Measurements from ENCODE around the gene AHCY.
"Not testable (repeated sequence)": the region's sequence is repeated elsewhere in the genome, so short reads cannot be mapped to it uniquely, and the experiment has no call there.

AHCY gene

DNA sequence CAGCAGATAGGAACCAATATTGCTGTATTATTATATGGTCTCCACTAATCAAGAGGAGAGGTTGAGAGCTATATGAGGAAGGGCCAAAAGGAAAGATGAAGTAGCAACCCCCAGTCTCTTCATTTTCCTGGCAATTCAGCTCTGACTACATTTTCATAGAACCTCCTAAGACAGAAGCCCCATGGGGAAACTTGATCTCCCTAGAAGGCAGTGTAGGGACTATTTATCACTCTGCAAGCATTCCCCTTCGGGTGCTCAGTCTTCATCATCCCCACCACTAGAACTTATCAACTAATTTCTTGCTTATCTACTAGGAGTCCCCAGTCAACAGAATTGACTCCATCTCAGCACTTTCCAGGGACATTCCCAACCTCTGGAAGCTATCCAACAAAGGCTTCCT, 34.4 kb upstream of the AHCY start:
- Histone ChIP-seq H3K27me3 (ENCODE audit: low read depth, low read length) (no peaks in the 10 kb centered on the region), H3K27ac (ENCODE audit: low read length) (no peak overlapping the region), H3K36me3 (ENCODE audit: control insufficient read depth in 1 of 2, insufficient read depth in 2 of 2, low read length in 2 of 2) (no peaks in the 10 kb centered on the region), H3K4me1 (ENCODE audit: control insufficient read depth in 1 of 2, insufficient read depth in 2 of 2, low read length in 2 of 2) (no peaks in the 10 kb centered on the region), H3K4me3 (ENCODE audit: low read depth in 1 of 2, low read length in 2 of 2) (no peak overlapping the region), H3K9me3 (ENCODE audit: control insufficient read depth in 1 of 2, low read length in 2 of 2) (no peaks in the 10 kb centered on the region)

DNA sequence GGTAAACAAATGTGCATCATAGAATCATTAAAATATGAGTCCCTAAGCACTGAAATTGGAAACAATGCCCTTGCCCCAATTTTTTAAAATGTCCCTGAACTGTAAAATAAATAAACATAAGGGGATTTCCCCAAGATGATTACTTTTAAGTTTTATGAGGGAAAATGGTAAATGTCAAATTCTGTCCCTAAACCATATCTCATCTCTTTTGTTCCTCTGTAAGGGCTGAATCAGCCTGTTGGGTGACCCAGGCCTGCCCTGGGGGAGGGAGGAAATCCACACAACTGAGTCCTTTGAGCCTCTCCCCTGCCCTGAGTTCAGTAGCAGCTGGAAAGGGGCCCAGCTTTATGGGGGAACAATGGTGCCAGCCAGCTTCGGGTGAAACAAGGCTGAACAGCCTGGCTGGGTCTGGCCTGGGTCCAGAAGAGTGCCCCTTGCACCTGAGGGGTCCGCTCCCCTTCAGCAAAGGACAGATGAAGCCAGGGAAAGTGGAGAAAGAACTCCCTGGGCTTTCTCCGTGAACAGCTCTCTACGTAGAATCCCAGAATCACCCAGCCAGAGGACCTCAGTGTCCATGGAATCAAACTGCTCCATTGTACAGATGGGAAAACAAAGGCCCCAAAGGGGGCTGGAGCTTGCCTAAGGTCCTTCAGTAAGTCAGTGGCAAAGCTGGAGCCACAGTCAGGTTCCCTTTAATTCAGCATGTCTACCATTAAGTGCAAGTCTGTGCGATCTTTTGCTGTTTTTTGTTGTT, 31.7 kb upstream of the AHCY start:
- H3K36me3 ChIP-seq (ENCODE audit: control insufficient read depth in 1 of 2, insufficient read depth in 2 of 2, low read length in 2 of 2), result no peaks in the 10 kb centered on the region
- H3K4me3 ChIP-seq (ENCODE audit: low read depth in 1 of 2, low read length in 2 of 2), result no peak overlapping the region
- H3K9me3 ChIP-seq (ENCODE audit: control insufficient read depth in 1 of 2, low read length in 2 of 2), result no peaks in the 10 kb centered on the region
- H3K27me3 ChIP-seq (ENCODE audit: low read depth, low read length), result no peaks in the 10 kb centered on the region
- no peaks in the 10 kb centered on the region for H3K4me1 ChIP-seq (ENCODE audit: control insufficient read depth in 1 of 2, insufficient read depth in 2 of 2, low read length in 2 of 2)
- no peak overlapping the region for H3K27ac ChIP-seq (ENCODE audit: low read length)

DNA sequence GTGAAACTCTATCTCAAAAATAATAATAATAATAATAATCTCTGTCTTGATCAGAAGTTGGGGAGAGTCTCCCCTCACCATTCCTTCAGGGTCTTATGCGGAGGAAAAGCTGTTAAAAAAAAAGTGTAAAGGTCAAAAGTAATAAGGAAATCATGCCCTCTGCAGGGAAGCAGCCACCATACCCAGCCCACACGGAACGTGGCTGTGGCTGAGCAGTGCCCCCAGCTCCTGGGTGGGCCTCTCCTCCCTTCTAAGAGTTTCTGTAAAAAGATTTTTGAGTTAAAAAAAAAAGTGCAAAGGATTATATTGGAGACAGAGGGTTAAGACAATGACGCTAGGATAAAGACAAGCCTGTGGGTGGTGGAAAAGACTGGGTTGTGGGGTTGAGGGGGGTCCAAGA, 30.6 kb upstream of the AHCY start:
- Histone ChIP-seq H3K4me1 (ENCODE audit: control insufficient read depth in 1 of 2, insufficient read depth in 2 of 2, low read length in 2 of 2) (no peaks in the 10 kb centered on the region), H3K9me3 (ENCODE audit: control insufficient read depth in 1 of 2, low read length in 2 of 2) (no peaks in the 10 kb centered on the region), H3K36me3 (ENCODE audit: control insufficient read depth in 1 of 2, insufficient read depth in 2 of 2, low read length in 2 of 2) (no peaks in the 10 kb centered on the region), H3K4me3 (ENCODE audit: low read depth in 1 of 2, low read length in 2 of 2) (no peak overlapping the region), H3K27me3 (ENCODE audit: low read depth, low read length) (no peaks in the 10 kb centered on the region), H3K27ac (ENCODE audit: low read length) (no peak overlapping the region)

GRCh38 chr20:34332262-34332920, 29.2 kb upstream of the AHCY start:
- H3K4me1 ChIP-seq (ENCODE audit: control insufficient read depth in 1 of 2, insufficient read depth in 2 of 2, low read length in 2 of 2), result no peaks in the 10 kb centered on the region
- no peaks in the 10 kb centered on the region for H3K27me3 ChIP-seq (ENCODE audit: low read depth, low read length)
- H3K9me3 ChIP-seq (ENCODE audit: control insufficient read depth in 1 of 2, low read length in 2 of 2), result no peaks in the 10 kb centered on the region
- H3K36me3 ChIP-seq (ENCODE audit: control insufficient read depth in 1 of 2, insufficient read depth in 2 of 2, low read length in 2 of 2), result no peaks in the 10 kb centered on the region
- no peak overlapping the region for H3K4me3 ChIP-seq (ENCODE audit: low read depth in 1 of 2, low read length in 2 of 2)
- no peak overlapping the region for H3K27ac ChIP-seq (ENCODE audit: low read length)

DNA sequence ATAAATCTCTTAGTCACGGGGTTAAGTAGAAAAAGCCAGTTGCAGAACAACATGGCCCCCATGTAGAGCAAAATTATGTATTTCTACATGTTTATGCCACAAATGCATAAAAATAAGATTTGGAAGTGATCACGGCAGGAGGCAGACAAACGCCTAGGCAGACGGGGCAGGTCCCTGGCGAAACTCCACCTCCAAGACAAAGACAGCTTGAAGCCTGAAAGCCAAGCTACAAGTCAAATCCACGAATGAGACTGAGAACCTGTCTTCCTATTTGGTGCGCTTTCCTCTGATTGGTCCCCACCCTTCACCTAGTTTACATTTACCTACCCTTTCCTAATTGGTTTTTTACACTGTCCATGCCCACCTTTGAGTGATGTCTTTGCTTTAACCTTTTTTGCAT, 28.7 kb upstream of the AHCY start:
- Histone ChIP-seq H3K4me1 (ENCODE audit: control insufficient read depth in 1 of 2, insufficient read depth in 2 of 2, low read length in 2 of 2) (no peaks in the 10 kb centered on the region), H3K9me3 (ENCODE audit: control insufficient read depth in 1 of 2, low read length in 2 of 2) (no peaks in the 10 kb centered on the region), H3K36me3 (ENCODE audit: control insufficient read depth in 1 of 2, insufficient read depth in 2 of 2, low read length in 2 of 2) (no peaks in the 10 kb centered on the region), H3K4me3 (ENCODE audit: low read depth in 1 of 2, low read length in 2 of 2) (no peak overlapping the region), H3K27me3 (ENCODE audit: low read depth, low read length) (no peaks in the 10 kb centered on the region), H3K27ac (ENCODE audit: low read length) (no peak overlapping the region)

DNA sequence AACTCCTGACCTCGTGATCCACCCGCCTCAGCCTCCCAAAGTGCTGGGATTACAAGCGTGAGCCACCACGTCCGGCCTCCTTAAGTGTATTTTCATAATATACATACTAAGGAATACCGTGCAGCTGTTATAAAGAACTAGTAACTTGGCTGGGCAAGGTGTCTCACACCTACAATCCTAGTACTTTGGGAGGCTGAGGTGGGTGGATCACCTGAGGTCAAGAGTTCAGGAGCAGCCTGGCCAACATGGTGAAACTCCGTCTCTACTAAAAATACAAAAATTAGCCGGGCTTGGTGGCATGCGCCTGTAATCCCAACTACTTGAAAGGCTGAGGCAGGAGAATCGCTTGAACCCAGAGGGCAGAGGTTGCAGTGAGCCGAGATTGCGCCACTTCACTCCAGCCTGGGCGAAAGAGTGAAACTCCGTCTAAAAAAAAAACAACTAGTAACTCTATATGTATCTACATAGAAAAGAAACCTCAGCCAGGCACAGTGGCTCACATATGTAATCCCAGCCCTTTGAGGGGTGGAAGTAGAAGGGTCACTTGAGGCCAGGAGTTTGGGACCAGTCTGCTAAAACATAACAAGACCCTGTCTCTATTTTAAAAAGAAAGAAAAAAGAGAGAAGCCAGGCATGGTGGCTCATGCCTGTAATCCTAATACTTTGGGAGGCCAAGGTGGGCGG, 27.8 kb upstream of the AHCY start:
- not testable (repeated sequence) for H3K27me3 ChIP-seq (ENCODE audit: low read depth, low read length); H3K27ac ChIP-seq (ENCODE audit: low read length); H3K4me3 ChIP-seq (ENCODE audit: low read depth in 1 of 2, low read length in 2 of 2); H3K4me1 ChIP-seq (ENCODE audit: control insufficient read depth in 1 of 2, insufficient read depth in 2 of 2, low read length in 2 of 2); H3K9me3 ChIP-seq (ENCODE audit: control insufficient read depth in 1 of 2, low read length in 2 of 2); H3K36me3 ChIP-seq (ENCODE audit: control insufficient read depth in 1 of 2, insufficient read depth in 2 of 2, low read length in 2 of 2)

DNA sequence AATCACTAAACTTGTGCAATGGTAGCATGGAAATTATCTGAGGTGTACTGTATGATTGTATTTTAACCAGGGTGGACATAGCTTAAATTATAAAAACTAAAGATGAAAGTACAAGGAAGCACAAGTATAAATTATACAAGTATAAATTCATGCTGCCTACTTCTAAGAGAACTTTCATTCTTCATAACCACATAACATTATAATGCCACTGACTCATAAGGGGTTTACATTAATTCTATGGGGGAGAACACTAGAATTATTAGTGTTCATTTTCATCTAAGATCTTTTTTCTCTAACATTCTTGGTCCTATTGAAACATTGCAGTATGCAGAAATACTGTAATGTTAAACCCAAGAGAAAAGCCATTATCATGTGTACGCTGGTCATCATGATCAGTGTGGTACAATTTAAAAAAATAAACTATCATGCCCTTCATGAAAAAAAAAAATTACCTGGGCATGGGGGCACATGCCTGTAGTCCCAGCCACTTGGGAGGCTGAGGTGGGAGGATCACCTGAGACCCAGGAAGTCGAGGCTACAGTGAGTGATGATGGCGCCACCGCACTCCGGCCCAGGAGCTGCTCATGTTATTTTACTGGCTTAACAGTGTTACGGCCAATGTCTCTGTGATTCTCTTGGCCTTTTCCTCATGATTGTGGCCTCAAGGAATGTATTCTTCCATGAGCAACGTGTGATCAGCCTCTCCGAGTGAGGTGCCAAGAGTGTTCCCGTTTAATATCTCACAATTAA, 25.9 kb upstream of the AHCY start:
- Histone ChIP-seq H3K4me1 (ENCODE audit: control insufficient read depth in 1 of 2, insufficient read depth in 2 of 2, low read length in 2 of 2) (no peaks in the 10 kb centered on the region), H3K4me3 (ENCODE audit: low read depth in 1 of 2, low read length in 2 of 2) (no peak overlapping the region), H3K9me3 (ENCODE audit: control insufficient read depth in 1 of 2, low read length in 2 of 2) (no peaks in the 10 kb centered on the region), H3K36me3 (ENCODE audit: control insufficient read depth in 1 of 2, insufficient read depth in 2 of 2, low read length in 2 of 2) (no peaks in the 10 kb centered on the region), H3K27ac (ENCODE audit: low read length) (no peak overlapping the region), H3K27me3 (ENCODE audit: low read depth, low read length) (no peaks in the 10 kb centered on the region)

DNA sequence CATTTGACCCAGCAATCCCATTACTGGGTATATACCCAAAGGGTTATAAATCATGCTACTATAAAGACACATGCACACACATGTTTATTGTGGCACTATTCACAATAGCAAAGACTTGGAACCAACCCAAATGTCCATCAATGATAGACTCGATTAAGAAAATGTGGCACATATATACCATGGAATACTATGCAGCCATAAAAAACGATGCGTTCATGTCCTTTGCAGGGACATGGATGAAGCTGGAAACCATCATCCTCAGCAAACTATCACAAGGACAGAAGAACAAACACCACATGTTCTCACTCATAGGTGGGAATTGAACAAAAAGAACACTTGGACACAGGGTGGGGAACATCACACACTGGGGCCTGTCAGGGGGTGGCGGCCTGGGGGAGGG, 25.1 kb upstream of the AHCY start:
- H3K4me1 ChIP-seq (ENCODE audit: control insufficient read depth in 1 of 2, insufficient read depth in 2 of 2, low read length in 2 of 2); H3K9me3 ChIP-seq (ENCODE audit: control insufficient read depth in 1 of 2, low read length in 2 of 2); H3K36me3 ChIP-seq (ENCODE audit: control insufficient read depth in 1 of 2, insufficient read depth in 2 of 2, low read length in 2 of 2); H3K27me3 ChIP-seq (ENCODE audit: low read depth, low read length); H3K4me3 ChIP-seq (ENCODE audit: low read depth in 1 of 2, low read length in 2 of 2); H3K27ac ChIP-seq (ENCODE audit: low read length): not testable (repeated sequence)

DNA sequence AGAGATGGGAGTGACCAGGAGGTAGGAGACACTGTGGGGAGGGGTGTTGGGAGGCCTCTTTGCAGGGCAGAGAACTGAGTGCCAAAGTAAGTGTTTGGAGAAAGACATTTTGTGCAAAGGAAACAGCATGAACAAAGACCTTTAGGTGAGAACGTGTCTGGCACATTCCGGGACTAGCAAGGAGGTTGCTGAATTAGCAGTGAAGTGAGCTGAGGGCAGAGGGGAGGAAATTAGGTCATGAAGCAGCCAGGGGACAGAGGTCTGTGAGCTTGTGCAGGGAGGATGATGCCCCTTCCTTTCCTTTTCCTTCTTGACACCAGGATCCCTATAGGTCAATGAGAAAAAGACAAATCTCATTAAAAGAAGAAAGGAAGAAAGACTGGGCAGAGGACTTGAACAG, 21.4 kb upstream of the AHCY start:
- H3K36me3 ChIP-seq (ENCODE audit: control insufficient read depth in 1 of 2, insufficient read depth in 2 of 2, low read length in 2 of 2), result no peaks in the 10 kb centered on the region
- H3K27me3 ChIP-seq (ENCODE audit: low read depth, low read length), result no peaks in the 10 kb centered on the region
- H3K4me1 ChIP-seq (ENCODE audit: control insufficient read depth in 1 of 2, insufficient read depth in 2 of 2, low read length in 2 of 2), result no peaks in the 10 kb centered on the region
- H3K27ac ChIP-seq (ENCODE audit: low read length), result no peak overlapping the region
- no peaks in the 10 kb centered on the region for H3K9me3 ChIP-seq (ENCODE audit: control insufficient read depth in 1 of 2, low read length in 2 of 2)
- H3K4me3 ChIP-seq (ENCODE audit: low read depth in 1 of 2, low read length in 2 of 2), result no peak overlapping the region

GRCh38 chr20:34322267-34323105, 19.3 kb upstream of the AHCY start:
- Histone ChIP-seq H3K4me1 (ENCODE audit: control insufficient read depth in 1 of 2, insufficient read depth in 2 of 2, low read length in 2 of 2) (no peaks in the 10 kb centered on the region), H3K9me3 (ENCODE audit: control insufficient read depth in 1 of 2, low read length in 2 of 2) (no peaks in the 10 kb centered on the region), H3K4me3 (ENCODE audit: low read depth in 1 of 2, low read length in 2 of 2) (no peak overlapping the region), H3K27me3 (ENCODE audit: low read depth, low read length) (no peaks in the 10 kb centered on the region), H3K36me3 (ENCODE audit: control insufficient read depth in 1 of 2, insufficient read depth in 2 of 2, low read length in 2 of 2) (no peaks in the 10 kb centered on the region), H3K27ac (ENCODE audit: low read length) (no peak overlapping the region)
